HepG2 (cell line): ENCODE data around the gene GLIPR1. TPM values are rescaled to one million over a fixed set of nuclear protein-coding genes. Genes with fewer than 3 reads are reported as not detected.

Experiments
- CHD2 ChIP-seq: IDR thresholded peaks from 2 replicates; pipeline ENCODE4 v1.6.1; 2011; ENCODE audit warnings: low read depth, low read length, improper control_type of control experiment
- JUNB ChIP-seq: sonication (generic); formaldehyde crosslinking; IDR thresholded peaks from 2 replicates; pipeline ENCODE4 v1.8.0; 2022; ENCODE audit warnings: missing genetic modification reagents, mild to moderate bottlenecking, borderline replicate concordance
- NAIF1 ChIP-seq: sonication (generic); formaldehyde crosslinking; IDR thresholded peaks from 2 replicates; pipeline ENCODE4 v1.5.0; 2020; ENCODE audit warnings: mild to moderate bottlenecking, missing genetic modification reagents, borderline replicate concordance
- RELA ChIP-seq: sonication (generic); formaldehyde crosslinking; IDR thresholded peaks from 2 replicates; pipeline ENCODE4 v1.4.0; 2020; ENCODE audit warnings: missing genetic modification reagents
- SUZ12 ChIP-seq: fragments of 150-350 bp; IDR thresholded peaks from 2 replicates; pipeline ENCODE4 v1.6.1; 2014; ENCODE audit warnings: low read depth, low read length
- ZFP1 ChIP-seq: IDR thresholded peaks from 2 replicates; pipeline ENCODE4 v1.6.1; 2016
- ZNF232 ChIP-seq: sonication (generic); formaldehyde crosslinking; IDR thresholded peaks from 2 replicates; pipeline ENCODE4 v1.4.0; 2020; ENCODE audit warnings: missing genetic modification reagents, borderline replicate concordance
- ZNF496 ChIP-seq: sonication (generic); formaldehyde crosslinking; IDR thresholded peaks from 2 replicates; pipeline ENCODE4 v1.8.1; 2023; ENCODE audit warnings: mild to moderate bottlenecking, moderate library complexity, missing genetic modification reagents; ENCODE audit not compliant: insufficient replicate concordance
- polyA plus RNA-seq, 8 experiments: library from polyadenylated mRNA; depleted of rRNA in 3 of 8; stranded (reverse) in 7 of 8; unstranded in 1 of 8; fragments of >200 nt; fragmentation: Illumina TruSeq in 4 of 8; extraction: Trizol in 4 of 8; gene quantifications; 2 replicates each; pipeline versions ENCODE4 v1.2.1 to v1.2.3, GENCODE V29; 2011 to 2016; ENCODE audit warnings: low read depth in 4 of 8, missing spikeins in 1 of 8, mixed read lengths in 1 of 8; ENCODE audit not compliant: insufficient read depth in 1 of 8
- total RNA-seq, 5 experiments: library from RNA; depleted of rRNA; stranded (reverse); fragments of >200 nt; fragmentation: Illumina TruSeq; extraction: Trizol; gene quantifications; 2 replicates each; pipeline ENCODE4 v1.2.3, GENCODE V29; 2016; ENCODE audit warnings: low read depth in 1 of 5
- TF ChIP-seq, protein P1 (sequence below): sonication (generic); formaldehyde crosslinking; IDR thresholded peaks from 2 replicates; pipeline ENCODE4 v1.4.0; 2020; ENCODE audit warnings: missing genetic modification reagents, borderline replicate concordance
- TF ChIP-seq, protein P2 (sequence below): IDR thresholded peaks from 2 replicates; pipeline ENCODE4 v1.6.1; 2016; ENCODE audit warnings: low read depth, control low read depth

The GLIPR1 gene
- total and polyA plus RNA-seq, 2 of the 13 experiments (the other 11 are each of a cell fraction or from before 2014, with no cell fraction given): 1.9 to 5.0 TPM

DNA sequence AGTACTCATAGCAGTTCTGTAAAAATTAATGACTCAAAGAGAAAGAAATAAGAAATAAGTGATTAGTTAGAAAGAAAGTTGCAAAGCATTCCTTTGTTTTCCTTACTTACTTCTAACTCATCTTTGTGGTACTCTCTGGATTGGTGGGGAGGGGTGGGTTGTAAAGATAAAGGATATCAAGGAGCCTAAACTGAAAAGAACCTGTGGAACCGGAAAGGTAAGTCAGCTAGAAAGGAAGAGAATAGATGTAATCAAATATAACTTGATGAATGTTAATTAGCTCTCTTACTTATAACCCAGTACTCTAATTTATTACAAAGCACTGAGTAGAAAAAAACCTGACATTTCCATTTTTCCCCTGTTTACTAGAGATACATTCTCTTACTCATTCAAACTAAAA, 68.3 kb downstream of the GLIPR1 start (continued):
- TF ChIP-seq, protein P1, sequence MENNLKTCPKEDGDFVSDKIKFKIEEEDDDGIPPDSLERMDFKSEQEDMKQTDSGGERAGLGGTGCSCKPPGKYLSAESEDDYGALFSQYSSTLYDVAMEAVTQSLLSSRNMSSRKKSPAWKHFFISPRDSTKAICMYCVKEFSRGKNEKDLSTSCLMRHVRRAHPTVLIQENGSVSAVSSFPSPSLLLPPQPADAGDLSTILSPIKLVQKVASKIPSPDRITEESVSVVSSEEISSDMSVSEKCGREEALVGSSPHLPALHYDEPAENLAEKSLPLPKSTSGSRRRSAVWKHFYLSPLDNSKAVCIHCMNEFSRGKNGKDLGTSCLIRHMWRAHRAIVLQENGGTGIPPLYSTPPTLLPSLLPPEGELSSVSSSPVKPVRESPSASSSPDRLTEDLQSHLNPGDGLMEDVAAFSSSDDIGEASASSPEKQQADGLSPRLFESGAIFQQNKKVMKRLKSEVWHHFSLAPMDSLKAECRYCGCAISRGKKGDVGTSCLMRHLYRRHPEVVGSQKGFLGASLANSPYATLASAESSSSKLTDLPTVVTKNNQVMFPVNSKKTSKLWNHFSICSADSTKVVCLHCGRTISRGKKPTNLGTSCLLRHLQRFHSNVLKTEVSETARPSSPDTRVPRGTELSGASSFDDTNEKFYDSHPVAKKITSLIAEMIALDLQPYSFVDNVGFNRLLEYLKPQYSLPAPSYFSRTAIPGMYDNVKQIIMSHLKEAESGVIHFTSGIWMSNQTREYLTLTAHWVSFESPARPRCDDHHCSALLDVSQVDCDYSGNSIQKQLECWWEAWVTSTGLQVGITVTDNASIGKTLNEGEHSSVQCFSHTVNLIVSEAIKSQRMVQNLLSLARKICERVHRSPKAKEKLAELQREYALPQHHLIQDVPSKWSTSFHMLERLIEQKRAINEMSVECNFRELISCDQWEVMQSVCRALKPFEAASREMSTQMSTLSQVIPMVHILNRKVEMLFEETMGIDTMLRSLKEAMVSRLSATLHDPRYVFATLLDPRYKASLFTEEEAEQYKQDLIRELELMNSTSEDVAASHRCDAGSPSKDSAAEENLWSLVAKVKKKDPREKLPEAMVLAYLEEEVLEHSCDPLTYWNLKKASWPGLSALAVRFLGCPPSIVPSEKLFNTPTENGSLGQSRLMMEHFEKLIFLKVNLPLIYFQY (CRISPR knock-in tag): no peak
- TF ChIP-seq ZNF232 (CRISPR knock-in tag) (no peak), ZNF496 (CRISPR knock-in tag) (no peak), NAIF1 (no peak), RELA (CRISPR knock-in tag) (no peak), JUNB (no peak), CHD2 (no peak), ZFP1 (CRISPR knock-in tag) (no peak), SUZ12 (no peak)
- TF ChIP-seq, protein P2, sequence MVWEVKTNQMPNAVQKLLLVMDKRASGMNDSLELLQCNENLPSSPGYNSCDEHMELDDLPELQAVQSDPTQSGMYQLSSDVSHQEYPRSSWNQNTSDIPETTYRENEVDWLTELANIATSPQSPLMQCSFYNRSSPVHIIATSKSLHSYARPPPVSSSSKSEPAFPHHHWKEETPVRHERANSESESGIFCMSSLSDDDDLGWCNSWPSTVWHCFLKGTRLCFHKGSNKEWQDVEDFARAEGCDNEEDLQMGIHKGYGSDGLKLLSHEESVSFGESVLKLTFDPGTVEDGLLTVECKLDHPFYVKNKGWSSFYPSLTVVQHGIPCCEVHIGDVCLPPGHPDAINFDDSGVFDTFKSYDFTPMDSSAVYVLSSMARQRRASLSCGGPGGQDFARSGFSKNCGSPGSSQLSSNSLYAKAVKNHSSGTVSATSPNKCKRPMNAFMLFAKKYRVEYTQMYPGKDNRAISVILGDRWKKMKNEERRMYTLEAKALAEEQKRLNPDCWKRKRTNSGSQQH (CRISPR knock-in tag): no peak
- TF ChIP-seq, all 625 proteins: peak for 0
